Mononuclear cell (primary cell): Measurements from ENCODE around the gene CRYBB3. TPM values are rescaled to one million over a fixed set of nuclear protein-coding genes. Genes with fewer than 3 reads are reported as not detected.
"Not testable (repeated sequence)": the region's sequence is repeated elsewhere in the genome, so short reads cannot be mapped to it uniquely, and the experiment has no call there.

ENCODE experiments used
- H3K27me3 ChIP-seq: 2 replicates; pipeline ENCODE4 v1.6.0; 2011; ENCODE audit warnings: low read length, control low read depth; ENCODE audit not compliant: insufficient read depth
- H3K4me1 ChIP-seq: 2 replicates; pipeline ENCODE4 v1.5.1; 2011; ENCODE audit warnings: mild to moderate bottlenecking, low read length, control low read depth; ENCODE audit not compliant: insufficient read depth
- H3K4me3 ChIP-seq: 2 replicates; pipeline ENCODE4 v1.5.1; 2011; ENCODE audit warnings: mild to moderate bottlenecking, low read length, moderate library complexity
- H3K9me3 ChIP-seq: 2 replicates; pipeline ENCODE4 v1.5.1; 2011; ENCODE audit warnings: low read depth, mild to moderate bottlenecking, control low read depth, low read length
- total RNA-seq: library from RNA; depleted of rRNA; stranded (reverse); fragments of >200 nt; gene quantifications from one replicate; pipeline ENCODE4 v1.2.3, GENCODE V29; 2012

Gene CRYBB3
- total RNA-seq, 1 donor: not detected

DNA sequence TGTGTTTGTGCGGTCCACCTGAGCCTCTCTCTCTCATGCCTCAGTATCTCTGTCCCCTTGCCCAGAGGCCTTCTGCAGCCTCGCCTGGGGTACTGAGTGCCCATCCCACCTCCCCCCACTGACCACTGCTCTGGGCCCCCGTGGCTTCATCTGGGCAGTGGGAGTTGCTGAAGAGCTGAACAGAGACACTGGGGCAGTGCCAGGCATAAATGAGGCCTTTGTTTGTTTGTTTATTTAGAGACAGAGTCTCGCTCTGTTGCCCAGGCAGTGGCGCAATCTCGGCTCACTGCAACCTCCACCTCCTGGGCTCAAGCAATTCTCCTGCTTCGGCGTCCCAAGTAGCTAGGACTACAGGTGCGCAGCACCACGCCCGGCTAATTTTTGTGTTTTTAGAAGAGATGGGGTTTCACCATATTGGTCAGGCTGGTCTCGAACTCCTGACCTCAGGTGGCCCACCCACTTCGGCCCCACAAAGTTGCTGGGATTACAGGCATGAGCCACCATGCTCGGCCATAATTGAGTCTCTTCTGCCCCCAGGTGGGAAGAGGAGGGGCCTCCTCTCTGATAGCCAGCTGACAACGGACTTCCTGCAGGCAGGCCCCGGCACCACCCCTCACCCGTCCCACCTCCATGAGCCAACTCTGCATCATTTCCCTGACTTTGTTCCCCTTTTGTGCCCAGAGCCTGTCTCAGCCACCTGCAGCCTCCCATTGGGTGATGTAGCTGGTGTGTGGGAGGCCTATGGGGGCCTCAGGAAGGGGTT lies 9.3 kb downstream of the CRYBB3 start:
- H3K27me3 ChIP-seq: no peaks in the 10 kb centered on the region
- H3K4me1 ChIP-seq: no peaks in the 10 kb centered on the region
- no peak overlapping the region for H3K4me3 ChIP-seq
- H3K9me3 ChIP-seq: no peaks in the 10 kb centered on the region

DNA sequence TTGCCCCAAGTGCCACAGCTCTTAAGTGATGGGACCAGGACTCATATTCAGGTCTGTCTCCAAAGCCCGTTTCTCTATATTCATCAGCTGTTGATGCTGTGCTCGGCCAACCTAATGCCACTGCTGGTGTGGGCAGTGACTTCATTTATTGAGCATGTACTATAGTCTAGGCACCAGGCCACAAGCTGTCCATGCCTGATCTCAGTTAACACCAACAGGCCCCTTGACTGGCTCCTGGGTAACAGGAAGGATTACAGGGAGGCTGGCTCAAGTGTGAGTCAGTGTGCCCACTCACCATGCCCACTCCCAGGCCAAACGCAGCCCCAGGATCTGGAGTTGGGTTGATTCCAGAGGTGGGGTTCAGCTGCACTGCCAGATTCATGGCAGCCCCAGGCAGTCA lies 11.1 kb downstream of the CRYBB3 start:
- H3K4me1 ChIP-seq: no peaks in the 10 kb centered on the region
- no peaks in the 10 kb centered on the region for H3K9me3 ChIP-seq
- no peaks in the 10 kb centered on the region for H3K27me3 ChIP-seq
- no peak overlapping the region for H3K4me3 ChIP-seq

DNA sequence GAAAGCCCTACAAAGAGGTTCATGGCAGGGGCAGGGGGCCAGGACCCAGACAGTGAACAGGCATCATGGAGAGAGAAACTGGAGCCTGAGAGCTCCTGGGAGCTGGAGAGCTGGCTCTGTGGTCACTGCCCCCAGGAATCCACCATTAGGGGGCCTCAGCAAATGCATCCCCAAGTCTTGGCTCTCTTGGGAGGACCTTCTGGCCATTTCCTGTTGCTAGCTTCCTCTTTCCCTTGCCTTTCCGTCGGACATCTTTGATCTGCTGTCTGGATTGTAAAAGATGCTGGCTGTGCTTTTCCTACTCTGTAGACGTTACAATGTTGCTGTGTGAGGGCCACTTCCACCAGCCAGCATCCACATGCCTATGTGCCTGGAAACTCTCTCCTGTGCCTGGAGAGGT lies 12.7 kb downstream of the CRYBB3 start:
- Histone ChIP-seq H3K4me1 (no peaks in the 10 kb centered on the region), H3K9me3 (no peaks in the 10 kb centered on the region), H3K27me3 (no peaks in the 10 kb centered on the region), H3K4me3 (no peak overlapping the region)

DNA sequence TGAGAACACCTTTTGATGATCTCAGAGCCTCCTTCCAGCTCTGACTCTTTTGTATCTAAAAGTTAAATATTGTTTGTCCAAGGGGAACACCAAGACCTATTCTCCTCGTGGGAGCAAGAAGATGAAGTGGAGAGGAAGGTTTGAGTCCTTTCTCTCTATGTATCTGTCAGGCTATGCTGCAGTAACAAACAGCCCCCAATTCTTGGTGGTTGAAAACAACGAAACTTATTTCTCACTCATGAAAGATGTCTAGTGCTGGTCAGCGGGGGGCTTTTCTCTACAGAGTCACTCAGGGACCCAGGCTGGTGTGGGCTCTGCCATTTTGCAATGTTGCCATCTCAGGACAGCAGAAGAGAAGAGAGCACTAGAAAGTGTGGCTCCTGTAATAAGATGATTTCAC lies 13.6 kb downstream of the CRYBB3 start:
- Histone ChIP-seq H3K27me3 (no peaks in the 10 kb centered on the region), H3K4me3 (no peak overlapping the region)

DNA sequence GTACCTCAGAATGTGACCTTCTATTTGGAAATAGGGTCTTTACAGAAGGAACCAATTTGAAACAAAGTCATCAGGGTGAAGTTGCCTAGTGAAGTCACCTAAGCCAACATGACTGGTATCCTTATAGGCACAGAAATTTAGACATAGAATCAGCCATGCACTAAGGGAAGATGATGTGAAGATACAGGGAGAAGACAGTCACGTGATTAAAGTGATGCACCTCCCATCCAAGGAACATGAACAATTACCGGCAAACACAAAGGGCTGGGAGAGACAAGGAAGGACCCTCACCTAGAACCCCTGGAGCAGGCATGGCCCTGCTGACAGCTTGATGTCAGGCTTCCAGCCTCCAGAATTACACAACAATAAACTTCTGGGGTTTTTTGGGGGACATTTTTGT lies 16.6 kb downstream of the CRYBB3 start:
- H3K9me3 ChIP-seq: no peaks in the 10 kb centered on the region
- H3K27me3 ChIP-seq: no peaks in the 10 kb centered on the region
- H3K4me3 ChIP-seq: no peak overlapping the region
- no peaks in the 10 kb centered on the region for H3K4me1 ChIP-seq

More for the DNA sequence above, 13.6 kb downstream of the CRYBB3 start:
- H3K9me3 ChIP-seq: no peaks in the 10 kb centered on the region
- H3K4me1 ChIP-seq: no peaks in the 10 kb centered on the region

DNA sequence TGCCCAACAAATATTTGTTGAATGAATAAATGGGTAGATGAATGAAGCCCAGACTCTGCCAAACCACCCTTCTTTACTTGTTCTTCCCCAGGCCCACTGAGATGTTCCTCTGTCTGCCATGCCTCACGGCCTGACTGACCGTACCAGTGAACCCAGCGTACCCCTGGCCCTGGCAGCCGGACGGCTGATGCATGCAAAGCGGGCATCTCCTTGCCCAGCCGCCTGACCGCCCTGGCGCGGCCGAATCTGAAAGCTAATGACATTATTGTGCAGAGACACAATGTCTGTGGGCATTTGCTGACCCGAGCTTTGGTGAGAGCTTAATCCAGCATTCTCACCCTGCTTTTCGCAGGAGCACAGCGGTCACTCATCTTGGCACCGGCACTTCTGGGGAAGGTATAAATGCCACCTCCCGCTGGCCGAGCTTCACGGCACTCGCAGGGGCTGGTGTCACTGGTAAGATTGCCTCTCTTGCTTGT lies 19.6 kb downstream of the CRYBB3 start, which contains the start of gene CRYBB2:
Gene CRYBB2, plus strand, starts transcription at position 429 of the 479 bp plus-strand sequence. CDS start 1,791 bp downstream, outside the sequence.
- no peaks in the 10 kb centered on the region for H3K9me3 ChIP-seq
- H3K27me3 ChIP-seq: no peaks in the 10 kb centered on the region
- no peak within 1 kb of the TSS for H3K4me3 ChIP-seq
- H3K4me1 ChIP-seq: no peaks in the 10 kb centered on the region

DNA sequence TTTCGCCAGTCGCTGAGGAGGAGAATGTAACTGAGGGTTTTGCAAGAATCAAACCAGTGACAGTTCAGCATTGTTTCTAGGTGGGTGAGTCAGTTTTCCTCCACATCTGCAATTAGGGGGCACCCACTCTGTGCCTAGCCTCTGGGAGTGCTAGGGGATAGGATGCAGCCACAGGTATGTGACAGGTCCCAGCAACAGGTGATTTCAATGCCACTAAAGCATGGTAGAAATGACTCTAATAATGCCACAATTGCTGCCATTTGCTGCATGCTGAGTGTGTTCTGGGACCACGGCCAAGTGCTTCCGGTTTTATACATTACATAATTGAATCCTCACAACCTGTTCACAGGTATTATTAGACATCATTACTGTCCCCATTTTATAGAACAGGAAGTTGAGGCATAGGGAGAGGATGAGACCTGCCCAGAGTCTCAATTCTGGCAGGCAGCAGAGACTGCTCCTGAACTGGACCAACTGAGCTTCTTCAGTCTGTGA lies 20.3 kb downstream of the CRYBB3 start:
- H3K4me1 ChIP-seq: no peaks in the 10 kb centered on the region
- no peaks in the 10 kb centered on the region for H3K27me3 ChIP-seq
- no peaks in the 10 kb centered on the region for H3K9me3 ChIP-seq
- H3K4me3 ChIP-seq: no peak overlapping the region

DNA sequence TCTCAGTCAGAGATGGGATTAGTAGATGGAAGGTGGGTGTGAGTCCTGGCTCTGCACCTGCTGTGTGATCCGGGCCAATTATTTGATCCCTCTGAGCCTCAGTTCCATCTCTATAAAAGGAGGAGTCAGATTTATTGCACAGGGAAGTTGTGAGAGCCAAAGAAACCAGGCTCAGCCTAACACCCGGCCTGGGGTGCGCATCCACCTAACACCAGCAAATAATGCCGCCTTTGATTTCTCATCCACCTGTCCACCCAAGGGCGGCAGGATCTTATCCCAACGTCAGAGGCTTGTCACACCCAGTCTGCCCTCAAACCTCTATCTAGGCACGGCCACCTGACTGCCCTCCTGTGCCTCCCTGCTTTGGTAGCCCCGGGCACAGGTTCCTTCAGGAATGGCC lies 22.1 kb downstream of the CRYBB3 start:
- Histone ChIP-seq H3K9me3 (no peaks in the 10 kb centered on the region), H3K27me3 (no peaks in the 10 kb centered on the region), H3K4me1 (no peaks in the 10 kb centered on the region), H3K4me3 (no peak overlapping the region)

DNA sequence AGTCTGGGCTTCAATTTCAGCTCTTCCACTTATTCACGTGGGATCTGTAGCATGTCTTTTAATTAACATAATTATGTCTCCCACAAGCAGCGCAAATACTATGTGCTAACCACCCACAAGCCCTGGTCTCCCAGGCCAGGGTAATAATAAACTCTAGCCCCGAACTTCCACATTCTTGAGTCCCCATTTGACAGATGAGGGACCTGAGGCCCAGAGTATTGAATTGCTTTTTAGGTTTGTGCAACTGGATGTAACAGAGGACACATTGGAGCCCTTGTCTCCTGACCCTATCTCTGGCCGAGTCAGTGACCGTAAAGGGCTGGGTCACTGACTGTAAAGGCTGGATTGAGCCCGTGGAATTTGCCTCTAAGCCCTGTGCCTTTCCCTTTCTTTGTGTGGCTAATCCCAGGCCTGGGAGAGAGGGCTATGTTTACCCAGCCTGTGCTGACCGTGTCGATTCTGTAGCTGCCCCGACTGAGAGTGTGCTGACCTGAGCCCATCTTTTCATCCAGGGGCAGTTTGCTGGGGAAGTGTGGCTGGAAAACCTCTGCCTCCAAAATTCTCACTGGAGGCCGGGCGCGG lies 23.7 kb downstream of the CRYBB3 start:
- no peaks in the 10 kb centered on the region for H3K27me3 ChIP-seq
- no peaks in the 10 kb centered on the region for H3K9me3 ChIP-seq
- H3K4me1 ChIP-seq: no peaks in the 10 kb centered on the region
- no peak overlapping the region for H3K4me3 ChIP-seq

DNA sequence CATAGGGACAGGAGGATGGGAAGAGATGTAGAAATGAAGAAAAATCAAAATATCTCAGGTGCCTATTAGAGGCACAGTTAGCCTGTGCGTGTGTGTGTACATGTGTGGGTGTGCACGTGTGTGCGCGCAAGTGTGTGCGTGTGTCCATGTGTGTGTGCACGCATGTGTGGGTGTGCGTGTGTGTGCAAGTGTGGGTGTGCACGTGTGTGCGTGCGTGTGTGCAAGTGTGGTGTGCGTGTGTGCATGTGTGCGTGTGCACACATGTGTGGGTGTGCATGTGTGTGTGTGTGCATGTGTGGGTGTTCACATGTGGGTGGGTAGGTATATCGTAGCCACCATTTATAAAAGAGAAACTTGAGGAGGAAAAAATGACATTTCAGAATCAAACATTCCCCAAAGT lies 29.2 kb downstream of the CRYBB3 start:
- Histone ChIP-seq H3K4me1 (no peaks in the 10 kb centered on the region), H3K9me3 (no peaks in the 10 kb centered on the region), H3K4me3 (no peak overlapping the region), H3K27me3 (no peaks in the 10 kb centered on the region)

DNA sequence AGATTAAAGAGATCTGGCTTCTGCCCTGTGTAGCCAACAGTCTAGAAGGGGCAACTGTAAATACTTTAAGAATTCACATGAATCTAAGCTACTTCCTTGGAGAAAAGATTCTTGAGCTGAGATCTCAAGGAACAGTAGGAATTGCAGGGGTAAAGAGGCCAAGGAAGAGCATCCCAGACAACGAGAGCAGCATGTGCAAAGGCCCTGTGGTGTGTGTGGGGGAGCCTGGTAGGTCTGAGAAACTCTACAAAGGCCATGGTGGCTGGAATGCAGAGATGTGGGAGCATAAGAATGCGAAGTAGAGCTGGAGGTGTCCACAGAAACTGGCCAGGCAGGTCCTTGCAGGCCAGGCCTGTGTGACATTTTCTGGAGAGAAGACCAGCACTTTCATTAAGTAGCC lies 31.1 kb downstream of the CRYBB3 start:
- not testable (repeated sequence) for H3K4me1 ChIP-seq, H3K27me3 ChIP-seq

DNA sequence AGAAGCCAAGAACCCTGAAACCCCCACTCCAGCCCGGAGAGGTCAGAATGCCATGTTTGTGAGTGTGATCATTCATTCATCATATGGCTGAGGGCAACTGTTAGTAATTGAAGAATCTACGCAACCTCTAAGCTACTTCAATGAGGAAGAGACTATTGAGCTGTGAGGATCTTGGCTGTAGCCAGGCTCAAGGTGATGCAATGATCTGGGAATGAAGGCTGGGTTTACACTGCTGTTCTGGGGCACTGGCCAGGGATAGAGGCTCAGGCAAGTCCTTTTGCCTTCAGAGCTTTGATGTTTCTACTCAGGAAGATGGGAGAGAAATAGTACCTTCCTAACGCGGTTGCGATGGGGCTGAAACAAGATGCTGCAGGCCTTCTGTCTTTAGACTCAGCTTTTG lies 32.6 kb downstream of the CRYBB3 start:
- Histone ChIP-seq H3K9me3 (no peaks in the 10 kb centered on the region), H3K4me3 (no peak overlapping the region), H3K27me3 (no peaks in the 10 kb centered on the region), H3K4me1 (no peaks in the 10 kb centered on the region)

More for the DNA sequence above, 31.1 kb downstream of the CRYBB3 start:
- H3K4me3 ChIP-seq, H3K9me3 ChIP-seq: not testable (repeated sequence)

DNA sequence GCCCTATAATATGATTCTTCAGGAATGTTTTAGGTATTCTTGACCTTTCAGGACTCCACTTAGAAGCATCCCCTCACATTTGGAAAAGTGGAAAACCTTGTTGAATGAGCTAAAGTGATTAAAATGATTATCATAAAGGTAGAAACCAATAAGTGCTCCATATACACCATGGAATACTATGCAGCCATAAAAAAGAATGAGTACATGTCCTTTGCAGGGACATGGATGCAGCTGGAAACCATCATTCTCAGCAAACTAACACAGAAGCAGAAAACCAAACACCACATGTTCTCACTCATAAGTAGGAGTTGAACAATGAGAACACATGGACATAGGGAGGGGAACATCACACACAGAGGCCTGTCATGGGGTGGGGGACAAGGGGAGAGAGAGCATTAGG lies 34.0 kb downstream of the CRYBB3 start:
- H3K4me1 ChIP-seq, H3K9me3 ChIP-seq, H3K27me3 ChIP-seq, H3K4me3 ChIP-seq: not testable (repeated sequence)

DNA sequence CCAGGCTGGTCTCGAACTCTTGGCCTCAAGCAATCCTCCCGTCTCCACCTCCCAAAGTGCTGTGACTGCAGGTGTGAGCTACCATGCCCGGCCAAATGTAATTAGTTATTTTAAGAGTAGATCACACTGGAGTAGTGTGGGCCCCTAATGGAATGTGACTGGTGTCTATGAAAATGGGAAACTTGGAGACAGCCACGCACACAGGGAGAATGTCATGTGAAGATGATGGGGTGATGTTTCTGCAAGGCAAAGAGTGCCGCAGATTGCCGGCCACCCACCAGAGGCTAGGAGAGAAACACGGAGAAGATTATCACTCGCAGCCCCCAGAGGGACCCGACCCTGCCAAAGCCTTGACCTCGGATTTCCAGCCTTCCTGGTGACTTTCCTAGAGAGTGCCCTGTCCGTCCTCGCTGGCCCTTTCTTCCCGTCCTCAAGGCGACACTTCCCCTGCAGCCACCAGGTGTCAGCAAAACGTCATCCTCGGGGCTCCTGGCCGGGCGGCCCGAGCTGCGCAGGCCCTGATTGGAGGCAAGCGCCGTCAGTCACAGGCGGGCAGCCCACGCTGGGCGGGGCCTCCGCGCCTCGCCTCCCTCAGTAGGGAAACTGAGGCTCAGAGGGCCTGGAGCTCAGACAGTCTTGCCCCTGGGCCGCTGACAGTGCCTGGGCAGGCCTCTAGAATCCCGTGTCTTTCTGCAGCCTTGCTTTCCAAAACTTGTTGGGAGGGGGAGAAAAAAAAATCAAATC lies 36.1 kb downstream of the CRYBB3 start:
- no peak overlapping the region for H3K4me3 ChIP-seq
- H3K27me3 ChIP-seq: no peaks in the 10 kb centered on the region
- no peaks in the 10 kb centered on the region for H3K4me1 ChIP-seq
- H3K9me3 ChIP-seq: no peaks in the 10 kb centered on the region

DNA sequence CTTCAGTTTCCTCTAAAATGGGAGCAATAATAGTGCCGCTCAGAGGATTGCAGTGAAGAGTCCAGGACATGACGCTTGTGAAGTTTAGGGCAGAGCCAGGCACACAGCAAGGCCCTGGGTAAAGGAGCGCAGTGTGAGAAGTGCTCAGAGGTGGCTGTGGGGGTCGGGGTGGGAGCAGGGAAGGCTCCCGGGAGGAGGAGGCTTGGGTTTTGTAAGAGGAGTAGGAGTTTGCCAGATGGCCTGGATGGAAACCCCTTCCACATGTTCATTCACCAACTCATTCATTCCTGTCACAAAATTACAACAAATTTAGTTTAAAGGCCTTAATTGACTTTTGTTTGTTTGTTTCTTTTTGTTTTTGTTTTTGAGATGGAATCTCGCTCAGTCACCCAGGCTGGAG lies 36.8 kb downstream of the CRYBB3 start:
- Histone ChIP-seq H3K9me3 (no peaks in the 10 kb centered on the region), H3K27me3 (no peaks in the 10 kb centered on the region), H3K4me1 (no peaks in the 10 kb centered on the region), H3K4me3 (no peak overlapping the region)
